GM23338 (cell line): ENCODE measurements around the gene KLHL22. TPM values are rescaled to one million over a fixed set of nuclear protein-coding genes. Genes with fewer than 3 reads are reported as not detected.

Experiments used
- ATAC-seq: fragments of 200-7000 bp; cut with Tn5 transposase; 3 replicates; pipeline ENCODE4 v1.9.1; 2020
- DNase-seq: peaks from one replicate; pipeline ENCODE4 v3.0.0-alpha.2; 2015; ENCODE audit warnings: low spot score
- H2AFZ ChIP-seq: fragments of 200-600 bp; sonication (generic); 2 replicates; pipeline ENCODE4 v1.8.0; 2016; ENCODE audit warnings: antibody characterized with exemption, mild to moderate bottlenecking, moderate library complexity
- H3F3A ChIP-seq: fragments of 200-600 bp; sonication (generic); replicated peaks from 2 replicates; pipeline ENCODE4 v1.8.0; 2017; ENCODE audit warnings: antibody characterized with exemption, mixed run types, low read depth
- H3K27ac ChIP-seq: fragments of 200-600 bp; sonication (generic); 2 replicates; pipeline ENCODE4 v1.6.1; 2016; ENCODE audit warnings: low read depth
- H3K27me3 ChIP-seq: fragments of 200-600 bp; sonication (generic); 2 replicates; pipeline ENCODE4 v1.8.0; 2016; ENCODE audit warnings: mild to moderate bottlenecking, mixed run types, moderate library complexity; ENCODE audit not compliant: insufficient read depth
- H3K36me3 ChIP-seq: fragments of 200-600 bp; sonication (generic); 2 replicates; pipeline ENCODE4 v1.8.0; 2016; ENCODE audit warnings: mild to moderate bottlenecking; ENCODE audit not compliant: insufficient read depth
- H3K4me1 ChIP-seq: fragments of 200-600 bp; sonication (generic); 2 replicates; pipeline ENCODE4 v1.8.0; 2016; ENCODE audit warnings: mild to moderate bottlenecking, moderate library complexity; ENCODE audit not compliant: insufficient read depth
- H3K4me2 ChIP-seq: fragments of 200-600 bp; sonication (generic); 2 replicates; pipeline ENCODE4 v1.7.1; 2017; ENCODE audit warnings: mixed run types
- H3K4me3 ChIP-seq: fragments of 200-600 bp; sonication (generic); 2 replicates; pipeline ENCODE4 v1.6.1; 2016; ENCODE audit warnings: mixed run types
- H3K79me2 ChIP-seq: fragments of 200-600 bp; sonication (generic); replicated peaks from 2 replicates; pipeline ENCODE4 v1.8.0; 2017; ENCODE audit warnings: mild to moderate bottlenecking; ENCODE audit not compliant: insufficient read depth
- H3K9me2 ChIP-seq: fragments of 200-600 bp; sonication (generic); 2 replicates; pipeline ENCODE4 v1.8.0; 2017; ENCODE audit not compliant: insufficient read depth
- H4K20me1 ChIP-seq: fragments of 200-600 bp; sonication (generic); replicated peaks from 2 replicates; pipeline ENCODE4 v1.8.0; 2017; ENCODE audit warnings: mild to moderate bottlenecking; ENCODE audit not compliant: insufficient read depth
- H3K27ac Mint-ChIP-seq: 2 replicates; pipeline ENCODE4 v1.8.0; 2020; ENCODE audit warnings: inconsistent platforms, mild to moderate bottlenecking, moderate library complexity, mixed read lengths
- H3K27me3 Mint-ChIP-seq: 3 replicates; pipeline ENCODE4 v1.8.0; 2022; ENCODE audit warnings: low read depth, mild to moderate bottlenecking, moderate library complexity, mixed read lengths, inconsistent platforms; ENCODE audit not compliant: insufficient read depth, poor library complexity
- H3K36me3 Mint-ChIP-seq: 3 replicates; pipeline ENCODE4 v1.8.0; 2021; ENCODE audit warnings: low read depth, mild to moderate bottlenecking, inconsistent platforms, moderate library complexity, mixed read lengths
- H3K4me1 Mint-ChIP-seq: 3 replicates; pipeline ENCODE4 v1.8.0; 2020; ENCODE audit warnings: mild to moderate bottlenecking, inconsistent platforms, mixed read lengths
- H3K4me3 Mint-ChIP-seq: 3 replicates; pipeline ENCODE4 v1.8.0; 2021; ENCODE audit warnings: moderate library complexity, mild to moderate bottlenecking, inconsistent platforms, mixed read lengths
- H3K9me3 Mint-ChIP-seq: 3 replicates; pipeline ENCODE4 v1.8.0; 2020; ENCODE audit warnings: moderate library complexity, mild to moderate bottlenecking, inconsistent platforms, mixed read lengths
- EZH2 ChIP-seq: fragments of 200-600 bp; sonication (generic); IDR thresholded peaks from one replicate; pipeline ENCODE4 v1.8.0; 2017; ENCODE audit warnings: antibody characterized with exemption, mild to moderate bottlenecking, low read depth; ENCODE audit not compliant: unreplicated experiment
- JUNB ChIP-seq: IDR thresholded peaks from one replicate; pipeline ENCODE4 v1.6.1; 2016; ENCODE audit warnings: antibody characterized with exemption; ENCODE audit not compliant: unreplicated experiment
- NANOG ChIP-seq: IDR thresholded peaks from 2 replicates; pipeline ENCODE4 v1.6.1; 2016; ENCODE audit warnings: antibody characterized with exemption, borderline replicate concordance
- STAT1 ChIP-seq: IDR thresholded peaks from one replicate; pipeline ENCODE4 v1.6.1; 2016; ENCODE audit warnings: antibody characterized with exemption; ENCODE audit not compliant: unreplicated experiment
- ZNF331 ChIP-seq: fragments of 250-450 bp; sonication (Bioruptor Pico); IDR thresholded peaks from 2 replicates; pipeline ENCODE4 v1.5.0; 2020; ENCODE audit warnings: low read depth, mild to moderate bottlenecking, moderate library complexity
- polyA plus RNA-seq: library from polyadenylated mRNA; unstranded; fragments of >200 nt; fragmentation: Nextera tagmentation; extraction: Ambion mirVana; gene quantifications from 2 replicates; pipeline ENCODE4 v1.2.1, GENCODE V29; 2016
- total RNA-seq: library from RNA; depleted of rRNA; stranded (reverse); fragments of >200 nt; shearing (Covaris generic); gene quantifications from 2 replicates; pipeline ENCODE4 v1.2.3, GENCODE V29; 2014
- TF ChIP-seq, protein P1 (sequence below): IDR thresholded peaks from 2 replicates; pipeline ENCODE4 v1.6.1; 2016; ENCODE audit warnings: antibody characterized with exemption
- TF ChIP-seq, protein P2 (sequence below): fragments of 250-450 bp; sonication (Bioruptor Pico); IDR thresholded peaks from 2 replicates; pipeline ENCODE4 v1.5.0; 2020; ENCODE audit warnings: mild to moderate bottlenecking, moderate library complexity

The KLHL22 gene
- total and polyA plus RNA-seq, 2 experiments from 2014 or later, result 2.4 to 16.0 TPM

DNA sequence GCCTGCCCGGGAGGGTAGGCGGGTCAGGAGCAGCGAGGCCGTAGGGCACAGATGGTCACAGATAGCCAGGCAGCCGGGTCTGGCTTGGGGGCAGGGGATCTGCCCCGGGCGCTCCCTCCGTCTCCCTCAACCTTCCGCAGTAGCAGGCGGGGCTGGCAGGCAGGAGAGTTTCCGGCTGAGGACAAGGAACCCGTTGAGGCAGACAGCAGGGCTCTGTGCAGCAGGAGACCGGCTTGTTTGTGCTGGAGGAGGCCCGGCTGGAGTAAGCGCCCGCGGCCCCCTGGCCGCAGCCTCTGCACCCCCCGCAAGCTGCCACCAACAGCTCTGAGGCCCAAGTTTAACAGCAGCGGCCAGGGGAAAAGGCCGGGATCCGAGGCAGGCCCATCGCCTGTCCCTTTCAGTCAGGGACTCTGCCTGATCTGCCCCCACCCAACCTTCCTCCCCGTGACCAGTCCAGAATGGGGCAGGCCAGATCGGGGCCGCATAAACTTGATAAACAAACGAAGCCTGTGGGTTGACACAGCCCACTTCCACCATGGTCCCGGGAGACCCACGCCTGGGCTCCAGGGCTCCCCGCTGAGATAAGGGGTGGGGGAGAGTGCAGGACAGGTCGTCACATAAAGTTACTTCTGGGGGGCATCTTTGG, 71.6 kb downstream of the KLHL22 start:
- H3K4me3 Mint-ChIP-seq, result no peak overlapping the region; the same call in 2 of the 3 replicates
- ATAC-seq, result no peak
- peaks cover 3% of the 10 kb centered on the region for H3K36me3 Mint-ChIP-seq
- H3K27me3 ChIP-seq, result peaks cover 49% of the 10 kb centered on the region
- H3F3A ChIP-seq, result no peaks in the 10 kb centered on the region
- 0 out of 2 replicates have a peak, but pooled peaks cover 6% of the 10 kb centered on the region for H4K20me1 ChIP-seq
- no peaks in the 10 kb centered on the region for H3K36me3 ChIP-seq
- no peaks in the 10 kb centered on the region for H3K4me1 ChIP-seq
- no peak overlapping the region for H3K27ac ChIP-seq
- peak overlapping the region; percentile 48; the same call in 1 of the 2 replicates for H3K4me2 ChIP-seq
- no peak for TF ChIP-seq STAT1
- no peak for TF ChIP-seq JUNB
- TF ChIP-seq, protein P1, sequence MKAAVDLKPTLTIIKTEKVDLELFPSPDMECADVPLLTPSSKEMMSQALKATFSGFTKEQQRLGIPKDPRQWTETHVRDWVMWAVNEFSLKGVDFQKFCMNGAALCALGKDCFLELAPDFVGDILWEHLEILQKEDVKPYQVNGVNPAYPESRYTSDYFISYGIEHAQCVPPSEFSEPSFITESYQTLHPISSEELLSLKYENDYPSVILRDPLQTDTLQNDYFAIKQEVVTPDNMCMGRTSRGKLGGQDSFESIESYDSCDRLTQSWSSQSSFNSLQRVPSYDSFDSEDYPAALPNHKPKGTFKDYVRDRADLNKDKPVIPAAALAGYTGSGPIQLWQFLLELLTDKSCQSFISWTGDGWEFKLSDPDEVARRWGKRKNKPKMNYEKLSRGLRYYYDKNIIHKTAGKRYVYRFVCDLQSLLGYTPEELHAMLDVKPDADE, result no peak
- TF ChIP-seq EZH2, result no peak
- TF ChIP-seq, protein P2, sequence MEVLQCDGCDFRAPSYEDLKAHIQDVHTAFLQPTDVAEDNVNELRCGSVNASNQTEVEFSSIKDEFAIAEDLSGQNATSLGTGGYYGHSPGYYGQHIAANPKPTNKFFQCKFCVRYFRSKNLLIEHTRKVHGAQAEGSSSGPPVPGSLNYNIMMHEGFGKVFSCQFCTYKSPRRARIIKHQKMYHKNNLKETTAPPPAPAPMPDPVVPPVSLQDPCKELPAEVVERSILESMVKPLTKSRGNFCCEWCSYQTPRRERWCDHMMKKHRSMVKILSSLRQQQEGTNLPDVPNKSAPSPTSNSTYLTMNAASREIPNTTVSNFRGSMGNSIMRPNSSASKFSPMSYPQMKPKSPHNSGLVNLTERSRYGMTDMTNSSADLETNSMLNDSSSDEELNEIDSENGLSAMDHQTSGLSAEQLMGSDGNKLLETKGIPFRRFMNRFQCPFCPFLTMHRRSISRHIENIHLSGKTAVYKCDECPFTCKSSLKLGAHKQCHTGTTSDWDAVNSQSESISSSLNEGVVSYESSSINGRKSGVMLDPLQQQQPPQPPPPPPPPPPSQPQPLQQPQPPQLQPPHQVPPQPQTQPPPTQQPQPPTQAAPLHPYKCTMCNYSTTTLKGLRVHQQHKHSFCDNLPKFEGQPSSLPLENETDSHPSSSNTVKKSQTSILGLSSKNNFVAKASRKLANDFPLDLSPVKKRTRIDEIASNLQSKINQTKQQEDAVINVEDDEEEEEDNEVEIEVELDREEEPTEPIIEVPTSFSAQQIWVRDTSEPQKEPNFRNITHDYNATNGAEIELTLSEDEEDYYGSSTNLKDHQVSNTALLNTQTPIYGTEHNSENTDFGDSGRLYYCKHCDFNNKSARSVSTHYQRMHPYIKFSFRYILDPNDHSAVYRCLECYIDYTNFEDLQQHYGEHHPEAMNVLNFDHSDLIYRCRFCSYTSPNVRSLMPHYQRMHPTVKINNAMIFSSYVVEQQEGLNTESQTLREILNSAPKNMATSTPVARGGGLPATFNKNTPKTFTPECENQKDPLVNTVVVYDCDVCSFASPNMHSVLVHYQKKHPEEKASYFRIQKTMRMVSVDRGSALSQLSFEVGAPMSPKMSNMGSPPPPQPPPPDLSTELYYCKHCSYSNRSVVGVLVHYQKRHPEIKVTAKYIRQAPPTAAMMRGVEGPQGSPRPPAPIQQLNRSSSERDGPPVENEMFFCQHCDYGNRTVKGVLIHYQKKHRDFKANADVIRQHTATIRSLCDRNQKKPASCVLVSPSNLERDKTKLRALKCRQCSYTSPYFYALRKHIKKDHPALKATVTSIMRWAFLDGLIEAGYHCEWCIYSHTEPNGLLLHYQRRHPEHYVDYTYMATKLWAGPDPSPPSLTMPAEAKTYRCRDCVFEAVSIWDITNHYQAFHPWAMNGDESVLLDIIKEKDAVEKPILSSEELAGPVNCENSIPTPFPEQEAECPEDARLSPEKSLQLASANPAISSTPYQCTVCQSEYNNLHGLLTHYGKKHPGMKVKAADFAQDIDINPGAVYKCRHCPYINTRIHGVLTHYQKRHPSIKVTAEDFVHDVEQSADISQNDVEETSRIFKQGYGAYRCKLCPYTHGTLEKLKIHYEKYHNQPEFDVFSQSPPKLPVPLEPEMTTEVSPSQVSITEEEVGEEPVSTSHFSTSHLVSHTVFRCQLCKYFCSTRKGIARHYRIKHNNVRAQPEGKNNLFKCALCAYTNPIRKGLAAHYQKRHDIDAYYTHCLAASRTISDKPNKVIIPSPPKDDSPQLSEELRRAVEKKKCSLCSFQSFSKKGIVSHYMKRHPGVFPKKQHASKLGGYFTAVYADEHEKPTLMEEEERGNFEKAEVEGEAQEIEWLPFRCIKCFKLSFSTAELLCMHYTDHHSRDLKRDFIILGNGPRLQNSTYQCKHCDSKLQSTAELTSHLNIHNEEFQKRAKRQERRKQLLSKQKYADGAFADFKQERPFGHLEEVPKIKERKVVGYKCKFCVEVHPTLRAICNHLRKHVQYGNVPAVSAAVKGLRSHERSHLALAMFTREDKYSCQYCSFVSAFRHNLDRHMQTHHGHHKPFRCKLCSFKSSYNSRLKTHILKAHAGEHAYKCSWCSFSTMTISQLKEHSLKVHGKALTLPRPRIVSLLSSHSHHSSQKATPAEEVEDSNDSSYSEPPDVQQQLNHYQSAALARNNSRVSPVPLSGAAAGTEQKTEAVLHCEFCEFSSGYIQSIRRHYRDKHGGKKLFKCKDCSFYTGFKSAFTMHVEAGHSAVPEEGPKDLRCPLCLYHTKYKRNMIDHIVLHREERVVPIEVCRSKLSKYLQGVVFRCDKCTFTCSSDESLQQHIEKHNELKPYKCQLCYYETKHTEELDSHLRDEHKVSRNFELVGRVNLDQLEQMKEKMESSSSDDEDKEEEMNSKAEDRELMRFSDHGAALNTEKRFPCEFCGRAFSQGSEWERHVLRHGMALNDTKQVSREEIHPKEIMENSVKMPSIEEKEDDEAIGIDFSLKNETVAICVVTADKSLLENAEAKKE (CRISPR knock-in tag), result no peak
- no peak for TF ChIP-seq NANOG
- TF ChIP-seq ZNF331 (CRISPR knock-in tag), result no peak
- no peak overlapping the region for H3K27ac Mint-ChIP-seq
- no peaks in the 10 kb centered on the region for H3K79me2 ChIP-seq
- DNase-seq, result no peak
- H3K27me3 Mint-ChIP-seq, result peaks cover 50% of the 10 kb centered on the region
- 0 out of 2 replicates have a peak overlapping the region, but pooled peaks have one; percentile 56 for H3K4me3 ChIP-seq
- no peaks in the 10 kb centered on the region; the same call in 2 of the 3 replicates for H3K9me3 Mint-ChIP-seq
- H2AFZ ChIP-seq, result no peak overlapping the region
- no peaks in the 10 kb centered on the region for H3K9me2 ChIP-seq
- H3K4me1 Mint-ChIP-seq, result peaks cover 6% of the 10 kb centered on the region
